Activated B cell treated with CpG ODN at 0.5 μM for 24 hours (primary cell): Measurements from ENCODE around the gene KLKB1. TPM values are rescaled to one million over a fixed set of nuclear protein-coding genes. Genes with fewer than 3 reads are reported as not detected.

Source experiments
- ATAC-seq: fragments of 200-7000 bp; cut with Tn5 transposase; one replicate; pipeline ENCODE4 v1.10.0; 2021; ENCODE audit warnings: low read depth, mild to moderate bottlenecking, moderate library complexity
- CTCF ChIA-PET: fragments of 350-600 bp; sonication (Branson Sonifier 250); formaldehyde crosslinking; loops from one replicate; lab custom pipeline; 2021; ENCODE audit warnings: antibody characterized with exemption; lab: Charles Lee
- POLR2A ChIA-PET: fragments of 350-600 bp; sonication (Branson Sonifier 250); formaldehyde crosslinking; loops from one replicate; lab custom pipeline; 2021; ENCODE audit warnings: antibody characterized with exemption; lab: Charles Lee
- DNase-seq: peaks from one replicate; pipeline ENCODE4 v3.0.0; 2022
- H3K27ac Mint-ChIP-seq: one replicate; pipeline ENCODE4 v1.8.0; 2020; ENCODE audit warnings: mixed read lengths
- H3K27me3 Mint-ChIP-seq: one replicate; pipeline ENCODE4 v1.8.0; 2021; ENCODE audit warnings: mixed read lengths
- H3K36me3 Mint-ChIP-seq: one replicate; pipeline ENCODE4 v1.8.0; 2021; ENCODE audit warnings: low read depth, mixed read lengths
- H3K4me1 Mint-ChIP-seq: one replicate; pipeline ENCODE4 v1.8.0; 2021; ENCODE audit warnings: mixed read lengths
- H3K4me3 Mint-ChIP-seq: one replicate; pipeline ENCODE4 v1.8.0; 2020; ENCODE audit warnings: mild to moderate bottlenecking, mixed read lengths
- H3K9me3 Mint-ChIP-seq: one replicate; pipeline ENCODE4 v1.8.0; 2020; ENCODE audit warnings: mixed read lengths
- intact Hi-C: fragments of 100-400 bp; cut with micrococcal nuclease; formaldehyde crosslinking; loops from one replicate; pipeline ENCODE4 v1.15.1; 2024
- total RNA-seq: library from RNA; stranded (reverse); gene quantifications from 2 replicates; pipeline ENCODE4 v1.2.3, GENCODE V29; 2022
- TF ChIP-seq, protein P1 (sequence below): fragments of 200-600 bp; IDR thresholded peaks from one replicate; pipeline ENCODE4 v1.8.0; 2022; ENCODE audit warnings: antibody characterized with exemption, mild to moderate bottlenecking

The KLKB1 gene
- total RNA-seq, 1 donor from 2014 or later, result 0.16 TPM

DNA sequence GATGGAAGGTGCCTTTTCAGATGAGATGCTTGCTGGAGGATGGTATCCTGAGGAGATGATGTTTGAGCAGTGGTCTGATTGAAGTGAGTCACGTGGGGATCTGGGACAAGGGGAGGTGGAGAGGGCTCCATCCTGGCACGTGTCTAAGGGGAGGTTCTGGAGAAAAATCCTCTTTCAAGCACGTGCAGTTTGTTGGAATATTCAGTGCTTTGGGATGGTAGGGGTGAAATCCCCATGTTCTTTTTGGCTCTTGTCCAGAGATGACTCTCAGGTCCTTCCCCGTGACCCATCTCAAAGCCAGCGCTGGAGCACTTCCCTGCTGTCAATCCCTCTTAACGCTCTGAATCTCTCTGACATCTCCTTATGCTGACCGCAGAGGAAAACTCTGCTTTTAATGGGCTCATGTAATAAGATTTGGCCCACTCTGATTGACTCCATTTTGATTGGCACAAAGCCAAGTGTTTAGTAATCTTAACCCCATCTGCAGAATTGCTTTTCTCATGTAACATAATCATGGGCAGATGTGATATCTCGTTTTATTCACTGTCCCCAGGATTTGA, 10.8 kb upstream of the KLKB1 start:
- Mint-ChIP-seq H3K4me3 (no peak overlapping the region), H3K9me3 (no peaks in the 10 kb centered on the region), H3K4me1 (no peaks in the 10 kb centered on the region), H3K36me3 (no peaks in the 10 kb centered on the region), H3K27me3 (peaks cover 9% of the 10 kb centered on the region), H3K27ac (no peak overlapping the region)
- DNase-seq (no peak), ATAC-seq (no peak)
- ChIA-PET POLR2A (no interaction called here), CTCF (no interaction called here)
- intact Hi-C loops, result no loop called here
- TF ChIP-seq, protein P1, sequence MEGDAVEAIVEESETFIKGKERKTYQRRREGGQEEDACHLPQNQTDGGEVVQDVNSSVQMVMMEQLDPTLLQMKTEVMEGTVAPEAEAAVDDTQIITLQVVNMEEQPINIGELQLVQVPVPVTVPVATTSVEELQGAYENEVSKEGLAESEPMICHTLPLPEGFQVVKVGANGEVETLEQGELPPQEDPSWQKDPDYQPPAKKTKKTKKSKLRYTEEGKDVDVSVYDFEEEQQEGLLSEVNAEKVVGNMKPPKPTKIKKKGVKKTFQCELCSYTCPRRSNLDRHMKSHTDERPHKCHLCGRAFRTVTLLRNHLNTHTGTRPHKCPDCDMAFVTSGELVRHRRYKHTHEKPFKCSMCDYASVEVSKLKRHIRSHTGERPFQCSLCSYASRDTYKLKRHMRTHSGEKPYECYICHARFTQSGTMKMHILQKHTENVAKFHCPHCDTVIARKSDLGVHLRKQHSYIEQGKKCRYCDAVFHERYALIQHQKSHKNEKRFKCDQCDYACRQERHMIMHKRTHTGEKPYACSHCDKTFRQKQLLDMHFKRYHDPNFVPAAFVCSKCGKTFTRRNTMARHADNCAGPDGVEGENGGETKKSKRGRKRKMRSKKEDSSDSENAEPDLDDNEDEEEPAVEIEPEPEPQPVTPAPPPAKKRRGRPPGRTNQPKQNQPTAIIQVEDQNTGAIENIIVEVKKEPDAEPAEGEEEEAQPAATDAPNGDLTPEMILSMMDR, result no peak

DNA sequence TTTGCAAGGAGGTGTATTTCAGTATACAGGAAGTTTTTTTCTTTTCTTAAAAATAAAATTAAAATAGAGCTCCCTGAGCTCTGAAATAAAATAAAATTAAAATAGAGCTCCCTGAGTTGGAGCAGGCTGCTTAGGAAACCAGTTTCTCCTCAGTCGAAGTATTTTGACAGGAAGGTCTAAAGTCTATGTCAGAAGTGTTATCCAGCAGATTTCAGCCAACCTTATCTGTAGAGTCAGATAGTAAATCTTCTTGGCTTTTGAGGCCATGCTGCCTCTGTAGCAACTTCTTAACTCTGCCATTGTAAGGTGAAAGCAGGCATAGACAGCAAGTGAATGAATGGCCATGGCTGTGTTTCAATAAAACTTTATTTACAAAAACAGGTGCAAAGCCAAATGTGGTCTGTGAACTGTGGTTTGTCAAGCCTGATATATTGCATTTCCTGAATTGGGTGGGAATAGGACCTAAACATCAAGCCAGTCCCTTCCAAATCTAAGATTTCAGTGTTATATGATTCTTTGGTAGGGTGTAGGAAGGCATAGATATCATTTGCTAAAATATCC, 9.5 kb upstream of the KLKB1 start:
- CTCF ChIA-PET, result no interaction called here
- POLR2A ChIA-PET, result no interaction called here
- ATAC-seq (no peak), DNase-seq (no peak)
- TF ChIP-seq, protein P1, result no peak
- H3K27me3 Mint-ChIP-seq, result peaks cover 9% of the 10 kb centered on the region
- no peak overlapping the region for H3K27ac Mint-ChIP-seq
- H3K4me3 Mint-ChIP-seq, result no peak overlapping the region
- H3K4me1 Mint-ChIP-seq, result no peaks in the 10 kb centered on the region
- intact Hi-C loops, result no loop called here
- H3K36me3 Mint-ChIP-seq, result no peaks in the 10 kb centered on the region
- H3K9me3 Mint-ChIP-seq, result no peaks in the 10 kb centered on the region

DNA sequence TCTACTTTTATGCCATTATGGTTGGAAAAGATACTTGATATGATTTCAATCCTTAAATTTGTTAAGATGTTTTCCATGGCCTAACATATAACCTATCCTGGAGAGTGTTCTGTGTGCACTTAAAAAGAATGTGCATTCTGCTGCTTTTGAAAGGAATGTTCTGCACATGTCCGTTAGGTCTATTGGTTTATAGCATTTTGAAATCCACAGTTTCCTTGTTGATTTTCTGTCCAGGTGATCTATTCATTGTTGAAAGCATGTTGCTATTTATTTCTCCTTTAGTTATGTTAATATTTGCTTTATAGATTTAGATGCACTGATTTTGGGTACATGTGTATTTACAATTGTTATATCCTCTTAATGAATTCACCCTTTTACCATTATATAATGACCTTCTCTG, 5.7 kb upstream of the KLKB1 start:
- peaks cover 18% of the 10 kb centered on the region for H3K9me3 Mint-ChIP-seq
- ChIA-PET POLR2A (no interaction called here), CTCF (no interaction called here)
- ATAC-seq, result no peak
- H3K4me1 Mint-ChIP-seq, result no peaks in the 10 kb centered on the region
- TF ChIP-seq, protein P1, result no peak
- intact Hi-C loops, result no loop called here
- H3K4me3 Mint-ChIP-seq, result no peak overlapping the region
- peaks cover 9% of the 10 kb centered on the region for H3K27me3 Mint-ChIP-seq
- no peak for DNase-seq
- H3K36me3 Mint-ChIP-seq, result no peaks in the 10 kb centered on the region
- H3K27ac Mint-ChIP-seq, result no peak overlapping the region

DNA sequence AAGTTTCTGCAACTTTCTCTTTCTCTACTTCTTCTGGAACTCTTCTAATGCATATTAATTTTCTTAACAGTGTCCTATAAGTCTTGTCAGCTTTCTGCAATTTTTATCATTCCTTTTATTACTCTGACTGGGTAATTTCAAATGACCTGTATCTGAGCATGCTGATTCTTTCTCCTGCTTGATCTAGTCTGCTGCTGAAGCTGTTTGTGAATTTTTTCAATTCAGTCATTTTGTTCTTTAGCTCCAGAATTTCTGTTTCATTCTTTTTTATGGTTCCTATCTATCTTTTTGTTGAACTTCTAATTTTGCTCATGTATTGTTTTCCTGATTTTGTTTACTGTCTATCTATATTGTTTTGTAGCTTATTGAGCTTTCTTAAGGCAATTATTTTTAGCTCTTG, 1.5 kb upstream of the KLKB1 start:
- H3K9me3 Mint-ChIP-seq, result peaks cover 21% of the 10 kb centered on the region
- H3K36me3 Mint-ChIP-seq, result no peaks in the 10 kb centered on the region
- no peak for ATAC-seq
- POLR2A ChIA-PET, result no interaction called here
- no peak overlapping the region for H3K27ac Mint-ChIP-seq
- TF ChIP-seq, protein P1, result no peak
- CTCF ChIA-PET, result no interaction called here
- DNase-seq, result no peak
- intact Hi-C loops, result no loop called here
- H3K4me3 Mint-ChIP-seq, result no peak overlapping the region
- no peaks in the 10 kb centered on the region for H3K4me1 Mint-ChIP-seq
- peaks cover 6% of the 10 kb centered on the region for H3K27me3 Mint-ChIP-seq

DNA sequence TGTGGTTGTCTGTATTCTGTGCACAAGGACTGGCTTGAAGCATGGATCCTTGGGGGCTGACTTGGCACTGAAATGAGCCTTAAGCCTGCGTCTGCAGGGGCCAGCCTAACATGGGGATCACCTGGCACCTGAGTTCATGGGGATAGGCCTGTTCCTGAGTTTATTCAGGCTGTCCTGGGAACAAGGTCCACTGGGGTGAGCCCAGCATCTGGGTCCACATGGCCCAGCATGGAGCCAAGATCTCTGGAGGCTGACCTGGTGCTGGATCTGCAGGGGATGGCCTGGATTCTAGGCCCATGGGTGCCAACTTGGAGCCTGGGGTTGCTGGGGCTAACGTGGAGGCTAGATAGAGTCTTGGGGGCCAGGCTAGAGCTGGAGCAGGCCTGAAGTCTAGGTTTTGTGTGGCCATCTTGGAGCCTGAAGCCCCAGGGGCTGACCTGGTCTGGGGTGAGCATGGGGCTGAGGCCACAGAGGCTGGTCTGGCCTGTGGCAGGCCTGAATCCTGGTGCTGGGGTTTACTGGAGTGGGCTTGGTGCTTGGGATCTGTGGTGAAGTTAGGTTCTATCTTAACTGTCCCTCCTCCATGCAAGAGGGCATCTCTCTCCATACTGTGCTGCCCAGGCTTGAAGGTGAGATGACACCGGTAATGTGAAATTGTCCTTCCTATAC, 652 bp upstream of the KLKB1 start:
- Mint-ChIP-seq H3K9me3 (peaks cover 21% of the 10 kb centered on the region), H3K36me3 (no peaks in the 10 kb centered on the region), H3K4me3 (no peak overlapping the region), H3K4me1 (no peaks in the 10 kb centered on the region), H3K27ac (no peak overlapping the region), H3K27me3 (peaks cover 6% of the 10 kb centered on the region)
- ChIA-PET POLR2A (no interaction called here), CTCF (no interaction called here)
- DNase-seq (no peak), ATAC-seq (no peak)
- intact Hi-C loops, result no loop called here
- TF ChIP-seq, protein P1, result no peak
